COLO668 (cell line): Measurements from ENCODE around the gene RAPH1.

Experiments
- DNase-seq: peaks from one replicate; lab custom pipeline; 2025; ENCODE audit not compliant: unreplicated experiment; lab: John Stamatoyannopoulos, UW

The RAPH1 gene

GRCh38 chr2:203489531-203489930 is 45.6 kb downstream of the RAPH1 start:
- no peak for DNase-seq

GRCh38 chr2:203484266-203485112 is 50.6 kb downstream of the RAPH1 start:
- peak; percentile 5 for DNase-seq

GRCh38 chr2:203480623-203481022 is 54.5 kb downstream of the RAPH1 start:
- DNase-seq, result no peak

GRCh38 chr2:203476881-203477280 is 58.2 kb downstream of the RAPH1 start:
- DNase-seq, result no peak

GRCh38 chr2:203471323-203471722 is 63.8 kb downstream of the RAPH1 start:
- no peak for DNase-seq

- DNase-seq, result no peak
These were observed 64.7 kb downstream of the RAPH1 start for GRCh38 chr2:203470371-203470770.

- DNase-seq, result no peak
These were observed 65.6 kb downstream of the RAPH1 start for GRCh38 chr2:203469546-203469945.

GRCh38 chr2:203463266-203463678 is 71.8 kb downstream of the RAPH1 start:
- no peak for DNase-seq

GRCh38 chr2:203462308-203462707 is 72.8 kb downstream of the RAPH1 start:
- DNase-seq, result no peak

- no peak for DNase-seq
These were observed 73.4 kb downstream of the RAPH1 start for GRCh38 chr2:203461746-203462145.

GRCh38 chr2:203455209-203455608 is 79.9 kb downstream of the RAPH1 start:
- no peak for DNase-seq

GRCh38 chr2:203453858-203454451 is 81.1 kb downstream of the RAPH1 start:
- peak; percentile 6 for DNase-seq

GRCh38 chr2:203451689-203452088 is 83.4 kb downstream of the RAPH1 start:
- DNase-seq, result no peak

- DNase-seq, result no peak
These were observed 84.1 kb downstream of the RAPH1 start for GRCh38 chr2:203451011-203451410.

- no peak for DNase-seq
These were observed 84.5 kb downstream of the RAPH1 start for GRCh38 chr2:203450561-203450960.

GRCh38 chr2:203446780-203447179 is 88.3 kb downstream of the RAPH1 start:
- DNase-seq, result no peak

- DNase-seq, result no peak
These were observed 89.0 kb downstream of the RAPH1 start for GRCh38 chr2:203446071-203446481.

- no peak for DNase-seq
These were observed 90.4 kb downstream of the RAPH1 start for GRCh38 chr2:203444738-203445137.

GRCh38 chr2:203442463-203442862 is 92.6 kb downstream of the RAPH1 start:
- no peak for DNase-seq

- DNase-seq, result no peak
These were observed 93.6 kb downstream of the RAPH1 start for GRCh38 chr2:203441463-203441862.

GRCh38 chr2:203440671-203441070 is 94.4 kb downstream of the RAPH1 start:
- no peak for DNase-seq

GRCh38 chr2:203438528-203438927 is 96.6 kb downstream of the RAPH1 start:
- no peak for DNase-seq

GRCh38 chr2:203437511-203437910 is 97.6 kb downstream of the RAPH1 start:
- no peak for DNase-seq
